B cell (primary cell): ENCODE results near the gene MANBA. TPM values are rescaled to one million over a fixed set of nuclear protein-coding genes. Genes with fewer than 3 reads are reported as not detected.

Source experiments
- ATAC-seq: fragments of 200-7000 bp; cut with Tn5 transposase; one replicate; pipeline ENCODE4 v1.10.0; 2021; ENCODE audit warnings: low read depth, mild to moderate bottlenecking, moderate number of reproducible peaks, moderate library complexity
- CTCF ChIA-PET: fragments of 350-600 bp; sonication (Branson Sonifier 250); formaldehyde crosslinking; loops from one replicate; lab custom pipeline; 2021; ENCODE audit warnings: antibody characterized with exemption, inconsistent platforms; lab: Charles Lee
- POLR2A ChIA-PET: fragments of 350-600 bp; sonication (Branson Sonifier 250); formaldehyde crosslinking; loops from one replicate; lab custom pipeline; 2021; ENCODE audit warnings: antibody characterized with exemption; lab: Charles Lee
- DNase-seq: peaks from one replicate; pipeline ENCODE4 v3.0.0; 2013
- H2AFZ ChIP-seq: 2 replicates; pipeline ENCODE4 v1.6.1; 2012; ENCODE audit warnings: mild to moderate bottlenecking, low read depth, low read length; ENCODE audit not compliant: insufficient read depth, poor library complexity, severe bottlenecking
- H3K27ac ChIP-seq, 2 donors: 1 replicate in 1 of 2; 2 replicates in 1 of 2; pipeline ENCODE4 v1.5.1; 2012 to 2013; ENCODE audit warnings: low read length in 2 of 2, mild to moderate bottlenecking in 2 of 2, moderate library complexity in 1 of 2
- H3K27me3 ChIP-seq, 4 experiments: fragments of 200-600 bp in 1 of 4; sonication (generic) in 1 of 4; replicated peaks in 1 of 4; 1 replicate in 2 of 4; 2 replicates in 2 of 4; pipeline versions ENCODE4 v1.6.1 to v1.7.0; 2013 to 2016; ENCODE audit warnings: low read length in 3 of 4, mild to moderate bottlenecking in 2 of 4, mixed read lengths in 1 of 4, moderate library complexity in 1 of 4; ENCODE audit not compliant: insufficient read depth in 4 of 4, control insufficient read depth in 3 of 4; ENCODE audit errors: control extremely low read depth in 1 of 4
- H3K36me3 ChIP-seq, 2 experiments: replicated peaks in 1 of 2; 1 replicate in 1 of 2; 2 replicates in 1 of 2; pipeline versions ENCODE4 v1.6.1 to v1.7.1; 2013; ENCODE audit warnings: low read length in 1 of 2; ENCODE audit not compliant: insufficient read depth in 2 of 2, control insufficient read depth in 1 of 2; ENCODE audit errors: control extremely low read depth in 1 of 2, extremely low read depth in 1 of 2
- H3K4me1 ChIP-seq, 2 donors: fragments of 200-600 bp in 1 of 2; sonication (generic) in 1 of 2; 1 replicate in 1 of 2; 2 replicates in 1 of 2; pipeline versions ENCODE4 v1.5.1 to v1.6.1; 2013 to 2017; ENCODE audit warnings: low read length in 2 of 2; ENCODE audit not compliant: control insufficient read depth in 2 of 2, insufficient read depth in 2 of 2
- H3K4me2 ChIP-seq: replicated peaks from 2 replicates; pipeline ENCODE3; 2012; ENCODE audit warnings: mild to moderate bottlenecking, low read depth, low read length; ENCODE audit not compliant: poor library complexity, severe bottlenecking
- H3K4me3 ChIP-seq, 5 experiments: fragments of 200-600 bp in 1 of 5; sonication (generic) in 1 of 5; 1 replicate in 3 of 5; 2 replicates in 2 of 5; pipeline versions ENCODE4 v1.5.1 to v1.7.0; 2011 to 2016; ENCODE audit warnings: low read length in 4 of 5, mild to moderate bottlenecking in 4 of 5, low read depth in 2 of 5, control low read depth in 1 of 5, moderate library complexity in 1 of 5; ENCODE audit not compliant: insufficient read depth in 1 of 5; ENCODE audit errors: control extremely low read depth in 1 of 5, extremely low read depth in 1 of 5
- H3K79me2 ChIP-seq: fragments of 200-600 bp; sonication (generic); one replicate; pipeline ENCODE4 v1.6.0; 2016; ENCODE audit warnings: low read length; ENCODE audit not compliant: control insufficient read depth, insufficient read depth
- H3K9ac ChIP-seq: fragments of 200-600 bp; sonication (generic); 2 replicates; pipeline ENCODE4 v1.6.1; 2017; ENCODE audit warnings: mild to moderate bottlenecking, low read length, moderate library complexity
- H3K9me3 ChIP-seq, 3 donors: one replicate each; pipeline versions ENCODE4 v1.6.1 to v1.7.1; 2013; ENCODE audit warnings: low read length in 2 of 3; ENCODE audit not compliant: control insufficient read depth in 2 of 3, insufficient read depth in 1 of 3; ENCODE audit errors: control extremely low read depth in 1 of 3
- H4K20me1 ChIP-seq: 2 replicates; pipeline ENCODE4 v1.6.0; 2012; ENCODE audit warnings: mild to moderate bottlenecking, low read length; ENCODE audit not compliant: insufficient read depth, control insufficient read depth, poor library complexity, severe bottlenecking
- H3K27ac Mint-ChIP-seq: one replicate; pipeline ENCODE4 v1.8.0; 2021; ENCODE audit warnings: mixed read lengths
- H3K27me3 Mint-ChIP-seq: one replicate; pipeline ENCODE4 v1.8.0; 2021; ENCODE audit warnings: mixed read lengths
- H3K4me1 Mint-ChIP-seq: one replicate; pipeline ENCODE4 v1.8.0; 2021; ENCODE audit warnings: mixed read lengths
- H3K4me3 Mint-ChIP-seq: one replicate; pipeline ENCODE4 v1.8.0; 2021; ENCODE audit warnings: mixed read lengths
- H3K9me3 Mint-ChIP-seq: one replicate; pipeline ENCODE4 v1.8.0; 2022; ENCODE audit warnings: mixed read lengths; ENCODE audit not compliant: insufficient read depth
- CTCF ChIP-seq: fragments of 200-600 bp; IDR thresholded peaks from one replicate; pipeline ENCODE4 v1.8.0; 2022; ENCODE audit warnings: antibody characterized with exemption, mild to moderate bottlenecking
- EZH2 ChIP-seq: IDR thresholded peaks from 2 replicates; pipeline ENCODE4 v1.6.1; 2012; ENCODE audit warnings: borderline replicate concordance, low read depth, mild to moderate bottlenecking, moderate library complexity, low read length; ENCODE audit not compliant: insufficient read depth, poor library complexity, severe bottlenecking
- WGBS: methylation state at CpG from one replicate; pipeline ENCODE4 v1.1.5; 2013; ENCODE audit warnings: missing lambda C conversion rate; ENCODE audit not compliant: insufficient coverage; 5-methylcytosine and 5-hydroxymethylcytosine counted together
- intact Hi-C: fragments of 100-400 bp; cut with micrococcal nuclease; formaldehyde crosslinking; loops from one replicate; pipeline ENCODE4 v1.10.0; 2022
- polyA plus RNA-seq: library from polyadenylated mRNA; depleted of rRNA; stranded (reverse); fragments of >200 nt; gene quantifications from 2 replicates; pipeline ENCODE4 v1.2.3, GENCODE V29; 2012
- total RNA-seq, 2 donors: library from RNA; stranded (reverse); fragments of 120-200 nt in 1 of 2; gene quantifications; 1 replicate in 1 of 2; 2 replicates in 1 of 2; pipeline versions ENCODE4 v1.2.3 to v1.2.4, GENCODE V29; 2013 to 2022

The MANBA gene
- total and polyA plus RNA-seq, 2 donors (not counting 1 experiment from before 2014, with no cell fraction given) = 91.6 to 119 TPM

- no CpG with 5 or more reads among the region's 6 CpGs for WGBS
- Histone ChIP-seq H3K9ac (no peak overlapping the region), H4K20me1 (no peaks in the 10 kb centered on the region), H3K27ac (no peak overlapping the region), H3K9me3 (no peaks in the 10 kb centered on the region), H3K4me2 (no peak overlapping the region), H3K4me3 (no peak overlapping the region), H3K79me2 (no peaks in the 10 kb centered on the region), H3K4me1 (no peaks in the 10 kb centered on the region), H2AFZ (no peak overlapping the region), H3K27me3 (no peaks in the 10 kb centered on the region), H3K36me3 (peaks cover 3 to 92% of the 10 kb centered on the region in 2 experiments)
- intact Hi-C loops = no loop called here
- POLR2A ChIA-PET = no interaction called here
- TF ChIP-seq EZH2 (no peak), CTCF (no peak)
- H3K4me3 Mint-ChIP-seq = peak overlapping the region; percentile 1
- ATAC-seq (peak; percentile 54), DNase-seq (no peak)
- H3K4me1 Mint-ChIP-seq = peaks cover 15% of the 10 kb centered on the region
- no peaks in the 10 kb centered on the region for H3K27me3 Mint-ChIP-seq
- no peaks in the 10 kb centered on the region for H3K9me3 Mint-ChIP-seq
- CTCF ChIA-PET = interaction anchor here (0.6 kb wide), 1 partner anchor 269 kb away, joined by 4 read pairs; no protein-coding TSS in a partner anchor
- peak overlapping the region; percentile 80 for H3K27ac Mint-ChIP-seq
These were observed 161.9 kb downstream of the MANBA start for GRCh38 chr4:102598762-102599374.

- Histone ChIP-seq H3K4me1 (no peaks in the 10 kb centered on the region), H3K79me2 (no peaks in the 10 kb centered on the region), H3K9ac (no peak overlapping the region), H3K4me2 (no peak overlapping the region), H3K9me3 (no peaks in the 10 kb centered on the region), H3K27me3 (no peaks in the 10 kb centered on the region), H4K20me1 (no peaks in the 10 kb centered on the region), H3K36me3 (peaks cover 3 to 86% of the 10 kb centered on the region in 2 experiments), H3K27ac (no peak overlapping the region), H3K4me3 (no peak overlapping the region), H2AFZ (no peak overlapping the region)
- ChIA-PET POLR2A (no interaction called here), CTCF (interaction anchor here (0.6 kb wide), 1 partner anchor 269 kb away, joined by 4 read pairs; no protein-coding TSS in a partner anchor)
- DNase-seq (no peak), ATAC-seq (no peak)
- intact Hi-C loops = no loop called here
- H3K27me3 Mint-ChIP-seq = no peaks in the 10 kb centered on the region
- peak overlapping the region; percentile 80 for H3K27ac Mint-ChIP-seq
- no peaks in the 10 kb centered on the region for H3K9me3 Mint-ChIP-seq
- no peak overlapping the region for H3K4me3 Mint-ChIP-seq
- WGBS = no CpG with 5 or more reads among the region's 1 CpG
- peaks cover 17% of the 10 kb centered on the region for H3K4me1 Mint-ChIP-seq
- TF ChIP-seq CTCF (no peak), EZH2 (no peak)
These were observed 162.5 kb downstream of the MANBA start for GRCh38 chr4:102598086-102598761.
